ENCODE results near the gene DAB2IP.

GRCh38 chr9:121641224-121641611 is 10.2 kb upstream of the DAB2IP start:
- no peak for TF ChIP-seq POLR2A (IDR thresholded peaks at IDR 0.05)
- TF ChIP-seq CTCF (IDR thresholded peaks at IDR 0.05): no peak
